ENCODE measurements around the gene DNAJA4.
A peak's percentile ranks its signal among the peaks of the same experiment; 100 is the strongest.

The DNAJA4 gene

DNA sequence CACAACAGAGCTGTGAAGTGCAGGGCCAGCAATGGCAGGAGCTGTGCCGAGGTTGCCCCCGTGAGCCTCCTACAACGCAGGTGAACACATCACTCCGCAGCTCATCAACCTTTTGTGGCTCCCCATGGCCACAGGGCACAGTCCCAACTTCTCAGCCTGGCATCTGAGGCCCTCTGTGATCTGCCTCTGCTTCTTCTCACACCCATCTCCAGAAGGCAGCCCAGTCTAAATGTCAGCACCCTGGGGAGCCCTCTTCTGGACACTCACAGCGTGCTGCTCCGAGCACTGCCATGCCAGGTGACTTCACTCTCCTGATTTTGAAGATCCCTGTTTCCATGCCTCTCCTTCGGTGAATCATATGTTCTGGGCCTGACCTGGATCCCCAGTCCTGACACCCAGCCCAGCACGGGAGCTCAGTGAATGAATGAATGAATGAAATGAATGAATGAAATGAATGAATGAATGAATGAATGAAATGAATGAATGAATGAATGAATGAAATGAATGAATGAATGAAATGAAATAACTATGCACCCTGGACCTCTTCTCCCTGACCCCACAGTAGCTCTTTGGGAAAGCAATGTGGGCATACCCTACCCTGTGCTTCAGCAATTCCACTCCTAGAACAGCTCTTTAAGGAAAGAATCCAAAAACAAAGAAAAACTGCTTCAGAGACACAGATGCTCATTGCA lies 52.9 kb downstream of the DNAJA4 start:
- no peak for DNase-seq

DNA sequence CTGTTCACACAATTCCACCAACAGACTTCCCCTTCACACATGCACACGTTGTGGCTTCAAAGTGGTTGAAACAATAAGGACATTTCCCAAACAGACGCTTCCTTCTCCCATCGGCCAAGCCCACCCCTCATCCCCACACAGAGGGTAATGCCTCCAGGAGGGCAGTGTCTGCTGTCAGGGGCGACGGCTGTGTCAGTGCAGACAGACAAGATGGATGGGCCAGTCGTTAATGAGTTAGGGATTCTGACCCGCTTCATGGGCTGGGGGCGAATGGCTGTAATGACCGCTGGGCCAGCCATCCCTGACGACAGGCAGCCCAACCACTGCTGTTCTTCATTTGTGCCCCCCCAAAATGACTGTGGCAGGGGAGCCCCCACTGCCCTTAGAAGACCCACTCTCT lies 55.2 kb downstream of the DNAJA4 start:
- no peak for DNase-seq

DNA sequence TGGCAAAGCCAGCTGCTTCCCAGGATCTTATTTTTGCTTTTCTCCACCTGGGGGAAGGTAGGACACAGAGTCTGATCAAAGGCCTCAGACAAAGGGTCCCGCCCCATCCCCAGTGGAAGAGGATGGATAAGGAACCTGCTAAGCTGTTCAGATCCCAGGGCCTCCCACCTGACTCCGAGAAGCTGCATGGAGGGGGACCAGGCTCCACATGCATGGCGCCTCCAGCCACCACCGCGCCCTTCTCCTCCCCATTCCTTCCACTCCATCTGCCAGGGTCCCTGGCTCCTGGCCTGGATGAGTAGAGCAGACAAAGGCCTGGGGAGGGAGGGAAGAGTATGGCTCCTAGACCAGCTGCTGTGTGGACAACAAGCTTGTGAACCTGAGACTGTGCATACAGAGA lies 55.8 kb downstream of the DNAJA4 start:
- no peak for DNase-seq

DNA sequence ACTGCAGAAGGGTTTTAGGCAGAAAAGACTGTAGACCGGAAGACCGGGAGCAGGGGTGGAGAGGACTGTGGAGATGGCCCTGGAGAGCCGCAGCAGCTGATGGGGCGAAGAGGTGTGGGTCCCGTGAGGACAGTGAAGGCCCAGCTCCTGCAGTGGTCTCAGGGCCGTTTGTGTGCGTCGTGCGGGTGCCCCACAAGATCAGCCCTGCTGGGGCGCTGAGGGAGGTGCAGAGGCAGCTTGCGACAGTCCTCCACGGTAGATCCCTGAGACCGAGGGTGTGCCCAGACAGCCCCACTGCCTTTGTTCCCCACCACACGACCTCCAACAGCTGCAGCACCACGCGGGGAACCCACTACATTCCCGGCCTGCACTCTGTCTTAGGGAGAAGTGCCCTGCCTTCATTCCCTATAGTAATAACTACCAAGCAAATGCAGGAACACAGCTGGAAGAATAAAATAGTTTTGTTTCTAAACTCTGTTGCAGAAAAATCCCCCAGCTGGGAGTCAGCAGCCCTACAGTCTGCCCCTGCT lies 56.7 kb downstream of the DNAJA4 start:
- DNase-seq: no peak

DNA sequence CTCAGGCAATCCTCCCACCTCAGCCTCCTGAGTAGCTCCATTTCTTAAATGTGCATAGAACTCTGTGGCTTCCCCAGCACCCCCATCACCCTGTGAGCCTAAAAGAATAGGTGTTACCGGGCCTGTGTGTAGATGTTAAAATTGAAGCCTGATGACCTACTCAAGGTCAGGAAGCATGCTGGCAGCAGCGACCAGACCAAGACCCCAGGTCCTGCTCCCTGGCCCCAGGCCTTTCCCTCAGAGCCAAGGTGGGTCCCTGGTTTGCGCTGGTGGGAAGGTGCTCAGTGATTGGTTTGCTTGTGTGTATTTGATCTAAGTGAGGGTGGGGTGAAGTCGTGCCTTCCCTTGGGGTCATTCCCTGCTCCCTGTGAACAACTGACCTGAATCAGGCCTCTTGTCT lies 57.4 kb downstream of the DNAJA4 start:
- DNase-seq: no peak

DNA sequence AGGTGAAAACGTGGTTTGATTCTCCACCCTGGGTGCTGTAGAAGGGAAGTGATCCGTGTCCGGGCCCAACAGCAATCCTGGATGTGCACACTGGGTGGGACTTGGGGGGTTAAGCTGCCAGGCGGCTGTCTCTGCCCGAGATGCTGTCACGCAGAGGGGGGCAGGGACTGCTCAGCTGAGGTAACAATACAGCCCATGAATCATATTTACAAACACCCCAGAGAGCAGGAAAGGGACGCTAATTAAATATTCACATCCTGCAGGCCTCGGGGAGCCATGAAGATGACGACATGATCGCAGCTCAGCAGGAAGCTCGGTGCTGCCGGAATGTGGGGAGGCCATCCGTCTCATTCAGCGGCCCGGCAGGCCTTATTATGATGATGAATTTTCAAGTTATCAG lies 57.9 kb downstream of the DNAJA4 start:
- DNase-seq: peak; percentile 88

DNA sequence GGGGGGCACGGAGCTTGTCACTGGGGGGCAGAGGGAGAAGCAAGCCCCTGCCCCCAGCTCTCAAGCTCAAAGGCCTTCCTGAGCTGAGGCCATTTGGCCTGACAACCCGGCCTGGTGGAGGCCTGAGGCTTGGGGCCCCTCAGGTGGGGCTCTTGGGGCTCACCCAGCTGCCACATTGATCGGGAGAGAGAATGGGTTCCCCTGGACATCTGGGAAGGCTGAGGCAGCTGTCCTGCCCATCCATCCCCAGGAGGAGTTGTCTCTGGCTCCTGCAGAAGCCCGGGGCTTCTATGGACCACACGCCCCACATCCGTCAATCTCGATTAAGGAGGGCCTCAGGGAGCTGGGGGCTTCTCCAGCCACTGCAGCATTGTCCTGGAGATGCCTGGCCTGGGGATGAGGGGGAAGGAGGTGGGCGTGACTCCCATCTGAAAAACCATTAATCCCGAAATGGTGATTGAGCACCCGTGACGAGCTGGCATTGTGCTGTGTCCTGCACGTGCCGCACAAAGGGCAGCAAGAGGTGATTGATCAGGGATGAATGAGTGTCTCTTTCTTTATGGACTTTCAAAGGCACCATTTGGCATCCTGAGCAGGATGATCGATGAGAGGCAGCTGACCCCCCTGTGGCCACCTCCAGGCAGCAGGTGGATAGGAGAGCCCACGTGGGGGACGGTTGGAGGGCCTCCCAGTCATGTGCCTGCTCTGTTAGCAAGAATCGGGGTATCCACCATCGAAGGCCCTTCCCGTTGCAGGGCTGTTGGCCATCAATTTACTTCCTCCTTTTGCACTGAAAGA lies 58.6 kb downstream of the DNAJA4 start:
- no peak for DNase-seq

DNA sequence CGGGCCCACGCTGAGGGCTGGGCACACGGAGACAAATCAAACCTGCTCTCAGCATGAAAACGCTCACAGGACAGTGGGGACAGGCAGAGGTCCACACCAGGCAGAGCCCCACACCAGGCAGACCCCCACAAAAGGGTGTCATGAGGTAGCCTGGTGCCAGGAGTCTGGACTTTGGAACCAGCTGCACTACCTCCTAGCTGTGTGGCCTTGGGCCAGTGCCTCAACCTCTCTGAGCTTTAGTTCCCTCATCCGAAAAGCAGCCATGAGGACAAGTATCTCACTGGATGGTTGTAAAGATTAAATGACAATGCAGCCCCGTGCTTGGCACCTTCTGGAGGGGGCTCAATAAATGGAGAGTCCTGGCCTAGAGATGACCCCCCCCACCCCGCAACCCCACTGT lies 59.3 kb downstream of the DNAJA4 start:
- no peak for DNase-seq

DNA sequence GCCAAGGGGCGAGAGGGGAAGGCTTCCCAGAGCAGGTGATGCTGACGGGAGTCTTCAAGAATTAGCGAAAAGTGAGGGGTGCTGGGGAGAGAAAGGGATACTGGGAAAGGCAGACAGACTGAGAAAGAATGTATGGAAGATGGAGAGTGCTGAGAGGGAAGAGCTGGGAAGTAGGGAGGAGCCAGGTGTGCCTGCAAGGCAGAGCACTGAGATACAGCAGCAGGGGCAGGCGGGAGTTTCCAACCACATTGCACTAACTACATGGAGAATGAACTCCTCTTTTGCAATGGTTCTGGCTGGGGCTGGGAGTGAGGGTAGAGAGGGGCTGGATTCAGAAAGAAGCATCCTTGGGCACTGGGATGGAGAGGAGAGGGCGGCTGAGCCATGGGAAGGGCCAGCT lies 59.8 kb downstream of the DNAJA4 start:
- no peak for DNase-seq

DNA sequence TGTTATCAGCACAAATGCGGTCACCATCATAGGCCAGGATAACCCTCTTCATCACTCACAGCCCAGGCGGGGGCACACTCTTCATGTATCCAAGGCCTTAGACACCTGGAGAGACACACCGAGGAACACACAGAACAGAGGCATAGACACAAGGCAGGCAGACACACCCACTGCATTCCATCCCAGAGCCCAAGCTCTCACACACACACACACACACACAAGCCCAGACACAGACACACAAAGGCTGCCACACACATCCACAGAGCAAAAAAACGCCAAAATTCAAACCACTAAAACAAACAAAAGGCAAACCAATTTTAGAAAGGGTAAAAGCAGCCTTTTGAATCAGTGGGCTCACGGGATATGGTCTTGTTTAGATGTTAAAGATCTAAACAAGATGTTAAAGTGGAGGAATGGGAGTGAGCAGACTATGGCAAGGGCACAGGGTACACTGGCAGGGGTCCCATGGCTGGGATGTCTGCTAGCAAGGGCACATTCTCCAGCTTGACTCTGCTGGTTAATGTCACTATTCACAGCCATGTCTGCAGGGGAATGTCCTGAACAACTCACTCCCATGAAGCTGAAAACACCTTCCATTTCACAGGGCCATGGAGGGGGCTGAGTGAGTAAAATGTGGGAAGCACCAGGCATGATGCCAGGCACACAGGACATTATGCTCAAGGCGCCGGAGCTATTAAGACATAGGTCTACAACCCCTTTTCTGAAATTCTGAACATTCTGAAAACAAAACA lies 60.9 kb downstream of the DNAJA4 start:
- DNase-seq: peak; percentile 53

DNA sequence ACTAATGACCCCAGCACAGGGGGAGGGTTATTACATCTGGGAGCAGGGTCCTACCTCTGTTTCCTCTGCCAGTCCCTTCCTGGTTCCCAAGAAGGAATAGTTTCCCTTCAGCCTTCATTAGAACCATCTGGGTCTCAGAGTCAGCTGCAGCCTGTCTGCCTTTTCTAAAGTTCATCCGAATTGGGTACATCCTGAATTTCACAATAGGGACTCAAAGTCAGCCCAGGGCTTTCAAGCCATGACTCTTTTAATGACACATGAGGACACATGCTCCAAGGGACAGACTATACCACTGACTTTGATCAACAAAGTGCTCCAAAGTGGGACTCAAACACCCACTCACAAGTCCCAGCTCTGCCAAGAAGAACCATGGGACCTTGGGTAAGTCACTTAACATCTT lies 63.1 kb downstream of the DNAJA4 start:
- DNase-seq: no peak

DNA sequence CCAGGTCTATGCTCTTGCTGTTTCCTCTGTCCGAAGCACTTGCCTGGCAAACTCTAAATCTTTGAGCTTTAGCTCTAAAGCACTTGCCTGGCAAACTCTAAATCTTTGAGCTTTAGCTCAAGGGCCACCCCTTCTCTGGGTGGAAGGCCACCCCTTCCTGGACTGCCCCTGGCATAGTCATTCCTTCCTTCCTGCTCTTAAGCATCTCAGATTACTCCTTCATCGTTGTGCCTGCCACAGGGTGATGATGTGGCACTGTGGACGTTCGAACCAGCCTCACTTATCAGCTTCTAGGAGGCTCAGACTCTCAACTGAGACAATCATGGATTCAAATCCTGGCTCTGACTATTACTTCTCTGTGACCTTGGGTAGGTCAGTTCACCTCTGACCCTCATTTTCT lies 65.3 kb downstream of the DNAJA4 start:
- DNase-seq: no peak
